Panc1 (cell line): ENCODE results near the gene ZNF396.

ENCODE experiments used
- CTCF ChIP-seq: fragments of 450-650 bp; IDR thresholded peaks from 2 replicates; pipeline ENCODE4 v1.5.1; 2017; ENCODE audit warnings: mild to moderate bottlenecking
- POLR2AphosphoS5 ChIP-seq: IDR thresholded peaks from 2 replicates; pipeline ENCODE4 v1.6.1; 2012; ENCODE audit warnings: mild to moderate bottlenecking, low read depth, low read length, moderate library complexity
- SIN3A ChIP-seq: IDR thresholded peaks from 2 replicates; pipeline ENCODE4 v1.6.1; 2012; ENCODE audit warnings: low read depth, mild to moderate bottlenecking, low read length, moderate library complexity, borderline replicate concordance; ENCODE audit not compliant: insufficient read depth
- TCF7L2 ChIP-seq: IDR thresholded peaks from 2 replicates; pipeline ENCODE4 v1.6.1; 2011; ENCODE audit warnings: mild to moderate bottlenecking, low read depth, low read length, inconsistent platforms
- TF ChIP-seq, protein P1 (sequence below), 2 experiments: IDR thresholded peaks; 2 replicates each; pipeline ENCODE4 v1.6.1; 2011 to 2012; ENCODE audit warnings: low read depth in 2 of 2, control low read depth in 1 of 2, low read length in 1 of 2, mild to moderate bottlenecking in 1 of 2, moderate library complexity in 1 of 2; ENCODE audit not compliant: insufficient read depth in 1 of 2

DNA sequence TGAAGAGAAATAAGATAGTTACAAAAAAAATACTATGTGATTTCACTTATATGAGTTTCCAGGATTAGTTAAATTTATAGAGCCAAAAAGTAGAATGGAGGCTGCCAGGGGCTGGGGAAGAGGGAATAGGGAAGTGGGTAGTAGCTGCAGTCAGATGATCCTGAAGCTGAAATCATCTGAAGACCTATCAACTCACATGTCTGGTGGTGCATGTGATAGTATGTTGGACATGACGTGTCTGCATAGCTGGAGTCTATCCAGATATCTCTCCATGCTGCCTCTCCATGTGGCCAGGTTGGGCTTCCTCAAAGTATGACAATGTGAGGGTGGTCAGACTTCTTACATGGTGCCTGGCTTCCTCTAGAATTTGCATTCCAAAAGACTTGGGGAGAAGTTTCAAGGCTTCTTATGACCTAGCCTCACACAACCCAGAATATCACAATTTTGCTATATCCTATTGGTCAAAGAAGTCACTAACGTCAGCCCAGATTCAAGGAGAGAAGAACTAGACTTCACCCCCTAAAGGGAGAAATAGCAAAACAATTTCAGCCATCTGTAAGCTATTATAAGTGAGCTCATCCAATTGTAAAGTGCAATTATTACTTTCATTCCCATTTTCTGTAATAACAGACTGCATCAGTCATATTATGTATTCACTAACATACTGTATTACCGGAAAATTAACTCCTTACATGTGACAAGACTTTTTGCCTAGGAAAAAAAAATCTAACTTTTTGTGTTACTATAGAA is 14.0 kb upstream of the ZNF396 start:
- TF ChIP-seq CTCF (no peak), TCF7L2 (no peak), POLR2AphosphoS5 (no peak), SIN3A (no peak)
- TF ChIP-seq, protein P1, sequence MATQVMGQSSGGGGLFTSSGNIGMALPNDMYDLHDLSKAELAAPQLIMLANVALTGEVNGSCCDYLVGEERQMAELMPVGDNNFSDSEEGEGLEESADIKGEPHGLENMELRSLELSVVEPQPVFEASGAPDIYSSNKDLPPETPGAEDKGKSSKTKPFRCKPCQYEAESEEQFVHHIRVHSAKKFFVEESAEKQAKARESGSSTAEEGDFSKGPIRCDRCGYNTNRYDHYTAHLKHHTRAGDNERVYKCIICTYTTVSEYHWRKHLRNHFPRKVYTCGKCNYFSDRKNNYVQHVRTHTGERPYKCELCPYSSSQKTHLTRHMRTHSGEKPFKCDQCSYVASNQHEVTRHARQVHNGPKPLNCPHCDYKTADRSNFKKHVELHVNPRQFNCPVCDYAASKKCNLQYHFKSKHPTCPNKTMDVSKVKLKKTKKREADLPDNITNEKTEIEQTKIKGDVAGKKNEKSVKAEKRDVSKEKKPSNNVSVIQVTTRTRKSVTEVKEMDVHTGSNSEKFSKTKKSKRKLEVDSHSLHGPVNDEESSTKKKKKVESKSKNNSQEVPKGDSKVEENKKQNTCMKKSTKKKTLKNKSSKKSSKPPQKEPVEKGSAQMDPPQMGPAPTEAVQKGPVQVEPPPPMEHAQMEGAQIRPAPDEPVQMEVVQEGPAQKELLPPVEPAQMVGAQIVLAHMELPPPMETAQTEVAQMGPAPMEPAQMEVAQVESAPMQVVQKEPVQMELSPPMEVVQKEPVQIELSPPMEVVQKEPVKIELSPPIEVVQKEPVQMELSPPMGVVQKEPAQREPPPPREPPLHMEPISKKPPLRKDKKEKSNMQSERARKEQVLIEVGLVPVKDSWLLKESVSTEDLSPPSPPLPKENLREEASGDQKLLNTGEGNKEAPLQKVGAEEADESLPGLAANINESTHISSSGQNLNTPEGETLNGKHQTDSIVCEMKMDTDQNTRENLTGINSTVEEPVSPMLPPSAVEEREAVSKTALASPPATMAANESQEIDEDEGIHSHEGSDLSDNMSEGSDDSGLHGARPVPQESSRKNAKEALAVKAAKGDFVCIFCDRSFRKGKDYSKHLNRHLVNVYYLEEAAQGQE (IDR thresholded peaks at IDR 0.05; ENCODE audit: insufficient read depth in 1 of 2, low read depth in 2 of 2, low read length in 1 of 2) = no peak
